SK-N-SH (cell line): ENCODE results near the gene SIPA1.

Experiments used
- CTCF ChIP-seq: fragments of 200-600 bp; sonication (generic); IDR thresholded peaks from 2 replicates; pipeline ENCODE4 v1.6.1; 2017; ENCODE audit warnings: antibody characterized with exemption, mild to moderate bottlenecking, moderate library complexity
- EP300 ChIP-seq, 2 experiments: IDR thresholded peaks; 2 replicates each; pipeline versions ENCODE4 v1.4.0 to v1.6.1; 2012; ENCODE audit warnings: borderline replicate concordance in 1 of 2, low read depth in 1 of 2, low read length in 1 of 2
- FOXM1 ChIP-seq: IDR thresholded peaks from 2 replicates; pipeline ENCODE4 v1.4.0; 2012; ENCODE audit warnings: low read depth, mild to moderate bottlenecking
- JUND ChIP-seq: IDR thresholded peaks from 2 replicates; pipeline ENCODE4 v1.4.0; 2012
- NRF1 ChIP-seq: IDR thresholded peaks from 2 replicates; pipeline ENCODE4 v1.6.1; 2012; ENCODE audit warnings: low read depth, mild to moderate bottlenecking, low read length
- POLR2AphosphoS5 ChIP-seq: IDR thresholded peaks from 2 replicates; pipeline ENCODE4 v1.6.1; 2012; ENCODE audit warnings: low read depth, low read length

- TF ChIP-seq CTCF (no peak), JUND (no peak), FOXM1 (no peak), NRF1 (no peak), POLR2AphosphoS5 (no peak), EP300 (IDR thresholded peaks at IDR 0.05; ENCODE audit: borderline replicate concordance in 1 of 2, low read depth in 1 of 2, low read length in 1 of 2) (no peak)
Measured at GRCh38 chr11:65591939-65592857, 45.7 kb upstream of the SIPA1 start.
